GM12878 (cell line): ENCODE data around the gene ZPBP2. TPM values are rescaled to one million over a fixed set of nuclear protein-coding genes. Genes with fewer than 3 reads are reported as not detected.

Experiments
- ATAC-seq: fragments of 200-7000 bp; cut with Tn5 transposase; 3 replicates; pipeline ENCODE4 v1.9.1; 2020; ENCODE audit warnings: mild to moderate bottlenecking, moderate library complexity
- BruUV-seq: library from RNA; stranded (reverse); fragments of 400-500 nt; replicated peaks from 2 replicates; lab custom pipeline; 2021; lab: Mats Ljungman, UMichigan
- CTCF ChIA-PET: fragments of 300-600 bp; sonication (Branson Sonifier 250); formaldehyde crosslinking; extraction: SDS; loops from one replicate; lab custom pipeline; 2021; ENCODE audit warnings: inconsistent platforms; lab: Yijun Ruan, JAX
- POLR2A ChIA-PET: fragments of 350-600 bp; formaldehyde crosslinking; extraction: SDS; loops from one replicate; lab custom pipeline; 2021; ENCODE audit warnings: inconsistent platforms; lab: Charles Lee
- RAD21 ChIA-PET: fragments of 300-600 bp; sonication (Branson Sonifier 250); formaldehyde crosslinking; loops from one replicate; lab custom pipeline; 2023; ENCODE audit warnings: antibody characterized with exemption; ENCODE audit not compliant: unreplicated experiment; lab: Charles Lee
- SMC1A ChIA-PET: fragments of 300-600 bp; sonication (Branson Sonifier 250); formaldehyde crosslinking; loops from one replicate; lab custom pipeline; 2023; ENCODE audit not compliant: unreplicated experiment, uncharacterized antibody; lab: Charles Lee
- DNase-seq: peaks from one replicate; pipeline ENCODE4 v3.0.0-alpha.2; 2011; ENCODE audit warnings: low read depth, low spot score
- FAIRE-seq: peaks from 3 replicates; lab custom pipeline; 2011; peaks lifted over from hg19 to GRCh38; lab: Jason Lieb, UNC
- H2AFZ ChIP-seq: 2 replicates; pipeline ENCODE4 v1.6.0; 2011; ENCODE audit warnings: low read depth, low read length, control low read depth; ENCODE audit not compliant: control insufficient read depth
- H3K27ac ChIP-seq: 2 replicates; pipeline ENCODE4 v1.5.1; 2011; ENCODE audit warnings: control low read depth; ENCODE audit not compliant: control insufficient read depth, insufficient read depth
- H3K27me3 ChIP-seq, 2 experiments: replicated peaks in 1 of 2; 2 replicates each; pipeline versions ENCODE4 v1.6.0 to v1.6.1; 2011; ENCODE audit warnings: low read length in 1 of 2; ENCODE audit not compliant: control insufficient read depth in 2 of 2, insufficient read depth in 2 of 2
- H3K36me3 ChIP-seq, 2 experiments: 2 replicates each; pipeline ENCODE4 v1.5.1; 2011; ENCODE audit warnings: low read length in 1 of 2; ENCODE audit not compliant: control insufficient read depth in 2 of 2, insufficient read depth in 2 of 2
- H3K4me1 ChIP-seq: 2 replicates; pipeline ENCODE4 v1.6.1; 2011; ENCODE audit warnings: mild to moderate bottlenecking, low read length, moderate library complexity, mixed read lengths; ENCODE audit not compliant: control insufficient read depth, insufficient read depth
- H3K4me2 ChIP-seq: 2 replicates; pipeline ENCODE4 v1.6.0; 2011; ENCODE audit warnings: control low read depth; ENCODE audit not compliant: control insufficient read depth, insufficient read depth
- H3K4me3 ChIP-seq: fragments of 200-600 bp; sonication (generic); 2 replicates; pipeline ENCODE4 v1.5.1; 2016
- H3K79me2 ChIP-seq: 2 replicates; pipeline ENCODE4 v1.6.0; 2011; ENCODE audit warnings: low read length; ENCODE audit not compliant: control insufficient read depth, insufficient read depth
- H3K9ac ChIP-seq: 2 replicates; pipeline ENCODE4 v1.8.0; 2011; ENCODE audit warnings: low read length, control low read depth, mixed read lengths; ENCODE audit not compliant: control insufficient read depth, insufficient read depth
- H3K9me3 ChIP-seq: replicated peaks from 3 replicates; pipeline ENCODE4 v1.5.1; 2011; ENCODE audit warnings: mild to moderate bottlenecking, low read length; ENCODE audit not compliant: control insufficient read depth, insufficient read depth
- H4K20me1 ChIP-seq: 2 replicates; pipeline ENCODE4 v1.6.0; 2011; ENCODE audit not compliant: control insufficient read depth, insufficient read depth
- EED ChIP-seq: sonication (generic); IDR thresholded peaks from 2 replicates; pipeline ENCODE4 v1.6.1; 2016; ENCODE audit warnings: antibody characterized with exemption, low read depth
- EGR1 ChIP-seq, 2 experiments: IDR thresholded peaks; 1 replicate in 1 of 2; 2 replicates in 1 of 2; pipeline ENCODE4 v1.6.1; 2011 to 2012; ENCODE audit warnings: low read depth in 2 of 2, low read length in 2 of 2, borderline replicate concordance in 1 of 2, mild to moderate bottlenecking in 1 of 2, moderate library complexity in 1 of 2
- HDGF ChIP-seq: fragments of 450-650 bp; IDR thresholded peaks from 2 replicates; pipeline ENCODE4 v1.6.1; 2016; ENCODE audit warnings: antibody characterized with exemption
- MTA3 ChIP-seq: IDR thresholded peaks from 2 replicates; pipeline ENCODE4 v1.6.1; 2012; ENCODE audit warnings: low read length, inconsistent platforms, borderline replicate concordance
- SMAD5 ChIP-seq: IDR thresholded peaks from 2 replicates; pipeline ENCODE4 v1.6.1; 2016; ENCODE audit warnings: antibody characterized with exemption, low read depth
- SREBF1 ChIP-seq: IDR thresholded peaks from 2 replicates; pipeline ENCODE4 v1.6.1; 2012; ENCODE audit warnings: mild to moderate bottlenecking, low read length
- ZNF687 ChIP-seq: fragments of 450-650 bp; IDR thresholded peaks from 2 replicates; pipeline ENCODE4 v1.6.1; 2017; ENCODE audit warnings: mild to moderate bottlenecking, moderate library complexity
- ZZZ3 ChIP-seq: IDR thresholded peaks from 2 replicates; pipeline ENCODE4 v1.6.1; 2011; ENCODE audit warnings: low read depth; ENCODE audit not compliant: control insufficient read depth, insufficient read length
- WGBS: methylation state at CpG from one replicate; pipeline ENCODE4 v1.1.6; 2016; ENCODE audit warnings: low lambda C conversion rate; ENCODE audit not compliant: insufficient replicate concordance, insufficient coverage; ENCODE audit errors: missing lambda C conversion rate; 5-methylcytosine and 5-hydroxymethylcytosine counted together
- in situ Hi-C: fragments of 300-500 bp; cut with MboI; formaldehyde crosslinking; loops from 9 replicates; pipeline ENCODE4 v1.14.3; 2018; ENCODE audit warnings: mixed read lengths
- intact Hi-C: fragments of 100-400 bp; cut with micrococcal nuclease; formaldehyde crosslinking; loops from one replicate; pipeline ENCODE4 v1.14.2; 2022; ENCODE audit not compliant: unreplicated experiment
- polyA plus RNA-seq, 11 experiments: library from polyadenylated mRNA; depleted of rRNA in 4 of 11; unstranded in 6 of 11; stranded (reverse) in 5 of 11; fragments of >200 nt; fragmentation: Nextera tagmentation in 4 of 11; fragmentation: Illumina TruSeq in 1 of 11; extraction: Ambion mirVana in 4 of 11; extraction: Trizol in 1 of 11; gene quantifications; 1 replicate in 1 of 11; 2 replicates in 10 of 11; pipeline versions ENCODE4 v1.2.1 to v1.2.3, GENCODE V29; 2011 to 2016; ENCODE audit warnings: inconsistent platforms in 2 of 11, missing spikeins in 2 of 11, low read depth in 1 of 11
- total RNA-seq, 4 experiments: library from RNA; depleted of rRNA in 3 of 4; stranded (reverse); fragments of >200 nt in 3 of 4; fragmentation: Illumina TruSeq in 1 of 4; extraction: Trizol in 1 of 4; gene quantifications; 2 replicates each; pipeline versions ENCODE4 v1.2.1 to v1.2.3, GENCODE V29; 2013 to 2021
- TF ChIP-seq, protein P1 (sequence below): IDR thresholded peaks from 2 replicates; pipeline ENCODE4 v1.6.1; 2012; ENCODE audit warnings: low read depth, low read length, improper control_type of control experiment
- TF ChIP-seq, protein P2 (sequence below): fragments of 150-350 bp; IDR thresholded peaks from 2 replicates; pipeline ENCODE4 v1.6.1; 2014; ENCODE audit warnings: mild to moderate bottlenecking, low read depth, low read length

ZPBP2 gene
- total and polyA plus RNA-seq, 10 of the 15 experiments (the other 5 are each of a cell fraction or from before 2014, with no cell fraction given), result 0.33 to 1.0 (median 0.58) TPM

DNA sequence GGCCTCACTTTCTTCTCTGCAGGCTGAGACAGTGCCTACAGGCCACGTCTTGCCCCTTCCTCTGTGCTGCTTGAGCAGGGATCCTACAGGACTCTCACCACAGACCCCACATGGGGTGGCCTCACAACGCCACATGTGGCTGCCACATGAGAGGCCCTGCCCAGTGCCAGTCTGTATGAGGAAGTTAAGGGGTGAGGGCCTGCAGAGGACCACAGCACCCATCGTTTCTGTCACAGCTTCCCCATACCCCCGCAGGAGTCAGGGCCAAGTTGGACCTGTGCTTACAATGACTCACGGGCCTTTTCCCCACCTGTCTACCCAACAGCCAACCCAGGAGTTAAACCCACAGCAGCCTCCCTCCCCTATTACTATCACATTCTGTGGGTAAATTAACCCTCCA is 53.3 kb downstream of the ZPBP2 start:
- CTCF ChIA-PET, result interaction anchor here (0.7 to 2.4 kb wide), 4 partner anchors 16 to 298 kb away, joined by 3 to 8 read pairs (median 4); no protein-coding TSS in a partner anchor
- peaks cover 15% of the 10 kb centered on the region in 2 experiments; a peak in 3 of 4 replicates for H3K36me3 ChIP-seq

More for the DNA sequence above, 53.3 kb downstream of the ZPBP2 start:
- RAD21 ChIA-PET, result interaction anchor here (0.6 to 2.4 kb wide), 4 partner anchors 13 to 60 kb away, joined by 3 to 8 read pairs (median 3); no protein-coding TSS in a partner anchor
- WGBS, result 5% methylated on average over 5 of the region's 5 CpGs
- peak overlapping the region; percentile 36; the same call in 1 of the 2 replicates for H2AFZ ChIP-seq
- H3K9ac ChIP-seq, result peak overlapping the region; percentile 55; the same call in 1 of the 2 replicates
- TF ChIP-seq, protein P1, sequence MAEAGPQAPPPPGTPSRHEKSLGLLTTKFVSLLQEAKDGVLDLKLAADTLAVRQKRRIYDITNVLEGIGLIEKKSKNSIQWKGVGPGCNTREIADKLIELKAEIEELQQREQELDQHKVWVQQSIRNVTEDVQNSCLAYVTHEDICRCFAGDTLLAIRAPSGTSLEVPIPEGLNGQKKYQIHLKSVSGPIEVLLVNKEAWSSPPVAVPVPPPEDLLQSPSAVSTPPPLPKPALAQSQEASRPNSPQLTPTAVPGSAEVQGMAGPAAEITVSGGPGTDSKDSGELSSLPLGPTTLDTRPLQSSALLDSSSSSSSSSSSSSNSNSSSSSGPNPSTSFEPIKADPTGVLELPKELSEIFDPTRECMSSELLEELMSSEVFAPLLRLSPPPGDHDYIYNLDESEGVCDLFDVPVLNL, result no peak
- TF ChIP-seq ZNF687 (peak; percentile 61), SREBF1 (no peak), EED (no peak; the same call in 1 of the 2 replicates), HDGF (peak; percentile 70), MTA3 (no peak), EGR1 (IDR thresholded peaks at IDR 0.05; ENCODE audit: borderline replicate concordance in 1 of 2, low read depth in 2 of 2, low read length in 2 of 2) (no peak), SMAD5 (no peak), ZZZ3 (no peak)
- TF ChIP-seq, protein P2, sequence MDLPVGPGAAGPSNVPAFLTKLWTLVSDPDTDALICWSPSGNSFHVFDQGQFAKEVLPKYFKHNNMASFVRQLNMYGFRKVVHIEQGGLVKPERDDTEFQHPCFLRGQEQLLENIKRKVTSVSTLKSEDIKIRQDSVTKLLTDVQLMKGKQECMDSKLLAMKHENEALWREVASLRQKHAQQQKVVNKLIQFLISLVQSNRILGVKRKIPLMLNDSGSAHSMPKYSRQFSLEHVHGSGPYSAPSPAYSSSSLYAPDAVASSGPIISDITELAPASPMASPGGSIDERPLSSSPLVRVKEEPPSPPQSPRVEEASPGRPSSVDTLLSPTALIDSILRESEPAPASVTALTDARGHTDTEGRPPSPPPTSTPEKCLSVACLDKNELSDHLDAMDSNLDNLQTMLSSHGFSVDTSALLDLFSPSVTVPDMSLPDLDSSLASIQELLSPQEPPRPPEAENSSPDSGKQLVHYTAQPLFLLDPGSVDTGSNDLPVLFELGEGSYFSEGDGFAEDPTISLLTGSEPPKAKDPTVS, result no peak
- no peaks in the 10 kb centered on the region for H3K27me3 ChIP-seq
- BruUV-seq, result TSS peak; percentile 86
- SMC1A ChIA-PET, result interaction anchor here (1.0 to 4.6 kb wide), 4 partner anchors 16 to 127 kb away, joined by 3 to 25 read pairs (median 4); no protein-coding TSS in a partner anchor
- FAIRE-seq (no peak), ATAC-seq (peak; percentile 69), DNase-seq (no peak)
- no peaks in the 10 kb centered on the region for H4K20me1 ChIP-seq
- H3K4me1 ChIP-seq, result peaks cover 42% of the 10 kb centered on the region
- 0 out of 2 replicates have a peak overlapping the region, but pooled peaks have one; percentile 3 for H3K4me3 ChIP-seq
- POLR2A ChIA-PET, result interaction anchor here (1.0 to 1.8 kb wide), 3 partner anchors 17 to 33 kb away, joined by 5 to 11 read pairs (median 6); no protein-coding TSS in a partner anchor
- peaks cover 38% of the 10 kb centered on the region for H3K79me2 ChIP-seq
- in situ Hi-C loops (no loop called here), intact Hi-C loops (no loop called here)
- peak overlapping the region; percentile 68 for H3K4me2 ChIP-seq
- no peaks in the 10 kb centered on the region; the same call in 2 of the 3 replicates for H3K9me3 ChIP-seq
- H3K27ac ChIP-seq, result peak overlapping the region; percentile 85
